ENCODE data around the gene CDC37. TPM values are rescaled to one million over a fixed set of nuclear protein-coding genes. Genes with fewer than 3 reads are reported as not detected.
A peak's percentile ranks its signal among the peaks of the same experiment; 100 is the strongest.
"Not testable (repeated sequence)": the region's sequence is repeated elsewhere in the genome, so short reads cannot be mapped to it uniquely, and the experiment has no call there.

The CDC37 gene
- polyA plus RNA-seq, 12 donors: 109 to 202 (median 123) TPM; not detected in 1

DNA sequence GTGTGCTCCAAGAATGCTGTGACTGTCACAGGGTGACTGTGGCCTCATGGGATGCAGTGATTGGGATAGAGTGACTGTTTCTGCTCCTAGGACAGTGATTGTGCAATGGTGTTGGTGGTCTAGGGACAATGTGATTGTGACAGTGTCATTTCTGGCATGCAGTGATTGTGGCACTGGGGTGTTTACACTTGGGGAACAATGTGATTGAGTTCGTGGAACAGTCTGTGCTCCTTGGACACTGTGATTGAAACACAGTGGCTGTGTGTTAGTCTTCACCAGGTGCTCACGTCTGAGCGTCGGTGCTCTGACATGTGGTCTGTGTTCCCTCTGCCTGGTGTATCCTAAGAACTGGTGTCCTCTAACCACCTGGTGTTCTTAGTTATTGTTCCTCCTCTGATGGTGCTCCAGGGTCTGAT is 18.7 kb upstream of the CDC37 start:
- DNase-seq: no peak

DNA sequence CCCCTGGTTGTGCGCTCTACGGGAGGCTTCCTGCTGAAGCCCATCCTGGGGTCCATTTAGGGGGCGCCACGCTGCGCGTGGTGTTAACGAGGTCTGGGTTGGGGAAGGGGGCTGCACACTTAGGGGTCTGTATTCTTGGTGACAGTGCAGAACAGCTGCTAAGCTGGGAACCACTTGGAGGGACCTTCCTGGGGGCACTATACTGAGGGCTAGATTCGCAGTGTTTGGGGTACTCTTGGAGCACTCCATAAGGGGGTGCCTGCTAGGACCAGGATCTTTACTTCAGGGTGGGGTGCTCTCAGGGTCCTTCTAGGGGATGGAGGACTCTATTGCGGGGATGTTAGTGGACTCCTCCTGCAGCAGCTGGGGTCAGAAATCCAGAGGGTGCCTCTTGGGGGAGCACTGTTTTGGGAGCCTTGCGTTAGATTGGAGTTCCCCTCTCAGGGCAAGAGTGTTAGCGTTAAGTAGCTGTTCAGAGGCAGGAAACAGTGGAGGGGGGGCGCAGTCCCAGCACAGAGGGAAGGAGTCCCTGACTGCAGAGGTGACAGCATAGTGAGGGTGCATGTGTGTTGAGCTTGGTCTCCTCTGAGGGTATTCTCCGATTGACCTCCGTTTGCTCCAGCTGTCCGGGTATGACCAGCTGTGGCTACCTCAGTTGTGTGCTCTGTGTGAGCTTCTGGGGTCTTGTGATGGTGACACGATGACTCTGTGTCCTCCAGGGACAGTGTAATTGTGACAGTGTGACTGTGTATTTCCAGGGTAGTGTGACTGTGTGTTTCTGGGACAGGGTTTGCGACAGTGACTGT is 18.1 kb upstream of the CDC37 start:
- no peak for DNase-seq

DNA sequence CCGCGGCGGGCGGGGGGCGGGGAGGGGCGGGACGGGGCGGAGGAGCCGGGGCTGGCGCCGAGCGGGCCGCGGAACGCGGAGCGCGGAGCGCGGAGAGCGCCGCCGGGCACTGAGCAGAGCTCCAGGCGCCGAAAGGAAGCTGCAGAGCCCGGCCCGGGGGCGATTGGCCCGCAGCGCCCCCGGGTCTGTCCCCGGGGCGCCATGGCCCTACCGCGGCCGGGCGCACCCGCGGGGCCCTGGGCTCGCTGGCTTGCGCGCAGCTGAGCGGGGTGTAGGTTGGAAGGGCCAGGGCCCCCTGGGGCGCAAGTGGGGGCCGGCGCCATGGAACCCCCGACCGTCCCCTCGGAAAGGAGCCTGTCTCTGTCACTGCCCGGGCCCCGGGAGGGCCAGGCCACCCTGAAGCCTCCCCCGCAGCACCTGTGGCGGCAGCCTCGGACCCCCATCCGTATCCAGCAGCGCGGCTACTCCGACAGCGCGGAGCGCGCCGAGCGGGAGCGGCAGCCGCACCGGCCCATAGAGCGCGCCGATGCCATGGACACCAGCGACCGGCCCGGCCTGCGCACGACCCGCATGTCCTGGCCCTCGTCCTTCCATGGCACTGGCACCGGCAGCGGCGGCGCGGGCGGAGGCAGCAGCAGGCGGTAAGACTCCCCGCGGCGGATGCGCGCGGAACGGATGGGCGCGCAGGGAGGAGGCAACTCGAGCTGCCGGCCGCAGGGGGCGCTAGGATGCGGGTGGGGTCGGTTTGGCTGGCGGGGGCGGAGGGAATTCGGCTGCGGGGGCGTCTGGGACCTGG is 17.3 kb upstream of the CDC37 start, which contains the start of gene PDE4A:
PDE4A (plus strand) TSS at position 95 of the 796 bp plus-strand sequence; CDS start at position 322, 227 bp downstream.
- no peak for DNase-seq

DNA sequence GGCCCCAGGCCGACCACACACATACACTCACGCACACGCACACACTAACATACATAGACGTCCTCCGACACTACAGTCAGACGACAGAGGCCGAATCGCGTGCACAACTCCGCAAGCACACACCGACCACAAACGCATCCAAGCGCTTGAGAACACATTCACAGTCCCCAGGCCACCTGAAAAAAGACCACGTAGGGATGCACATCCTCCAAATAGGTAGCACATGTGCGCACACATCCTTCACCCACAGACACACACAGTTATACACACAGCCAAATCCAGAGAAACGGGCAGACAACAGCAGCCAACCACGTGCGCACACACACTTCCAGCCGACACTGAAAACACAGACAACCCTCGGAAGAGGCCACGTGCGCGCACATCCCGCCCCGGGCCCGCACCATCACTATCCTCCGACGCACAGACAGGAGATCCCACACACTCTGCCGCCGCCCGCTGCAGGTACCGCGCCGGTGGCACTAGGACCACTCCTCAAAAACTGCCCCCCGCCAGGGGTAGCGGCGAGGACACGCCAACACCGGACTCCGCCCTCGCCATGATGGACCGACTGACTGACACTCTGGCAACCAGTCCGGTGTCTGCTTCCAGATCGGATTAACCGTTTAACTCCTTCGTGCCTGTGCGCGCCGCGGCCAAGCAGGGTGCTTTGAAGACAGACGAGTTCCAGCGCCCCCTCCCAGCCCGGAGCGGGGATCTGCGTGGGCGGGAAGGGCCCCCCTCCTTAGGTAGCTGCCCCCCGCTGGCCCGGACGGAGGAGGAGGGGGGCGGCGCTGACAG is 16.5 kb upstream of the CDC37 start:
- no peak for DNase-seq

DNA sequence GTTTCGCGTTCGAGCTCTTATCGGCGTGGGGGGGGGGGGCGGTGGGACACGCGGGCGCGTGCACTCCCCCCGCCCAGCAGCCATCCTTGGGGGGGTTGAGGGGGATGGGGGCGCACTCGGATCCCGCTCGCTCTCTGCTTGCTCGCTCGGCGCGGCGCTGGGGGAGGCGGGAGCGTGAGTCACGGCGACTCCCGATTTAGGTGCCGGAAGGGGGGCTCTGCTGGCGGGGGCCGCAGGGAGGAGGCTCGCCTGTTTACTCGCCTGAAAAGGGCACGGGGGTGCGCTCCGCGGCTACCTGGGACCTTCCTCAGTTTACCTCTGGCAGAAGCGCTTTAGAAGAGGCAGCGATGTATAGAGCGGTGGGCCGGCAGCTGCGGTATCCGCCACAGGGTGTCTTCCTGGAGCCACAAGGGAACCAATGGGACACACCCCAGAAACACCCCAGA is 15.9 kb upstream of the CDC37 start:
- DNase-seq: no peak

DNA sequence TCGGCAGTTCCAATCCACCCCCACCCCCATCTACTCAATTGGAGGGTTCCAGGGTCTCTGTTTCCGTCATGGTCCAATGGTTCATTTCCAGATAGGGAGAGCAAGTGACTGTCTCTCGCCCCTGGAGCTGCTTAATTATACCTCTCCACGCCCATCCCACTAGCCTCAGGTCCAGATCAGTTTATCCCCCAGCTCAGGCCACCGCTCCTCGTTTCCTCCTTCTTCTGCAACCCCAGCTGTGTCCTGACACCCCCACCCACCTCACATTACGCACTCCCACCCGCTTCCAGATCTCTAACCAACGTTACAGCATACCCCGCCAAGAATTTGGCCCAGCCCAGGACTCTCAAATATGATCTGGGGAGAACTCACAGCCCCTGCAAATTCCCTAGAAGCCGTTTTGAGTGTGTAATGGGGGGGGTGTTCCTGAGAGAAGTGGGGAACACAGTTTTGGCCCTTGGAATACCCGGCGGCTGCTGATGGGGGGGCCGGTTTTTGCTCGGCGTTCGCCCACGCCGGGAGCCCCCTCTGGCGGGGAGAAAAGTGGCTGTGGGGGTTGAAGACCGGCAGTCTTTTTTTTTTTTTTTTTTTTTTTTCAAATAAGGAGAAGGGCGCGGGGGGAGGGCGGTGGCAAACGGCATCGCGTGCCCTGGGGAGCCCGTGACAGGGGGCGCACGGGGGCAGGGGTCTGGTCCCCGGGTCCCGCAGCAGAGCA is 15.3 kb upstream of the CDC37 start:
- DNase-seq: no peak

DNA sequence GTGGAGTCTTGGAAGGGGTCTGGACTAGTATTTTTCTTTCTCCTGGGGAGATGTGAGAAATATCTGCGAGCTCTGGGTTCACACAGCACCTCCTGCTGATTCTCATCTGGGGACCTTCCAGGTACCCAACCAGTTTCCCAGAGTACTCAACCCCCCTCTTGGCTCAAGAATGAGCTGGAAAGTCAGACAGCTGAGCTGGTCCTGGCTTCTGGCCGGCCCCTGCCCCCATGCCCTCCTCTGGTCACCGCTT is 14.8 kb upstream of the CDC37 start:
- DNase-seq: no peak

DNA sequence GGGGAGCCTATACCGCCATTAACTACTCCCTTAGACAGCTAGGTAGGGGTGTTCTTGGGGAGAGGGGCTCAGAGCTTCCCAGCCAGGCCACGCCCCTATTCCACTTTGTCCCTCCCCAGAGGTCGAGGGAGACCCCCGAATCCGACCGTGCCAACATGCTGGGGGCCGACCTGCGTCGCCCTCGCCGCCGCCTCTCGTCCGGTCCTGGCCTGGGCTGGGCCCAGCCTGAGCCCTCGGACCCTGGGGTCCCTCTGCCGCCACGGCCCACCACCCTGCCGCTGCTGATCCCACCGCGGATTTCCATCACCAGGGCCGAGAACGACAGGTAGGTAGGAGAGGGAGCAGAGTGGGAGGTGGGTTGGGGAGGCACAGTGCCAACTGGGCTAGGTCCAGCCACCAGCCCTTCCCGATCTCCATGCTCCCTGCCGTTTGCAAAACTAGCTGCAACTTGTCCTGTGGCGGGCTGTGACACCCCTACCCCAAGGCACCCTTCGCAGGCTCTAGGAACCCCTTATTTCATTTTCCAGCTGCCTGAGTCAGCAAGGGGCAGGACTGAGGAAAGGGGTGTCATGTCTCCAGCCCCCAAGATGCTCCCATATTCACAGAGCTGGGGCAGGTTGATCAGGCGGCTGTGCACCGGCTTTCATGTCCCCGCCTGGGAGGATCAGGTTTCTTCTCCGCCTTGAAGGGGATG is 14.3 kb upstream of the CDC37 start:
- DNase-seq: no peak

DNA sequence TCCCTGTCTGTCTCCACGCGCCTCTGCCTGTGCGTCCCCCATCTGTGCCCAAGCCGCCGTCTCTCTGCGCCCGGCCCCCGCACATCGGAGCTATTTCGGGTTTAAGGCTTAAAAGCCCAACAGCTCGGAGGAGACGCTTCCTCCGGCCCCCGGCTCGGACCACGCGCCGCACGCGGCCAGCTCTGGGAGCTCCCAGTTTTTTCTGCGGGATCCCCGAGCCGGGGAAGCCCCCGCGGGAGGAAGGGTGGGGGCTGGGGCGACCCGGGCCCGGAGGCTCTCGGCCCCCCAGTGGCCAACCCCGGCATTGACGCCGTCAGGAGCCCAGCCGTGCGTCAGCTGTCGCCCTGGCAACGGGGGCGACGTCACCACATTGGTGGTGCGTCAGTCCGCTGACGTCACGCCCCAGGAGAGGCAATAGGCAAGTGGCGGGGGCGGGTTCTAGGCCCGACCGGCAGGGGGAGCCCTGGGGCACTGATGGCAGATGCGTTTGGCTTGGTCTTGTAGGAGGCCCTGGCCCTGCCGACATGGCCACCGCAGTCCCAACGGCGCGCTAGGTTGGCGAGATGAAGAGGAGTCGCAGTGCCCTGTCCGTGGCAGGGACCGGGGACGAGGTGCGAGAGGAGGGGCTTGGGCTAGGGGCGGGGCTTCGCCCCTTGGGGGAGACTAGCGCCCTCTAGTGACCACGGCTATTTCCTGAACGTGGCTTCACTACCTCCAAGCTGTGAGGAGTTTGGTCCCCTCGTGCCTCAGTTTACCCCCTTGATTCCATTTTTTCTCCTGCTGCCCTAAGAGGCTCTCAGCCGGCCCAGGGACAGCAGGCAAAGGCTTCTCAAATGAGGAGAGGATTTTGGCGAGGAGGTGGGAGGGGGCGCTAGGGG is 13.3 kb upstream of the CDC37 start:
- peak; percentile 73 for DNase-seq

DNA sequence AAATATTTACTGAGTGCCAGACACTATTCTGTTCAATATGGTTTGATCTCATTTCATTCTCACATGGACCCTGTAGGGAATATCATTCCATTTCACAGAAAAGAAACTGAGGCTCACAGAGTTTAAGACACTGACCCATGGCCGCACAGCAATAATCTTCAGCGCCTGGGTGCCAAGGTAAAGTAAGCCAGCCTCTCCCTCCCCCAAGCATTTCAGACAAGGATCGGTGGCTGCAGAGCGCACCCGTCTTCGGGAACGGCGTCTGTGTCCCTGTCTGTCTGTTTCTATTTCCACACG is 12.7 kb upstream of the CDC37 start:
- DNase-seq: no peak

DNA sequence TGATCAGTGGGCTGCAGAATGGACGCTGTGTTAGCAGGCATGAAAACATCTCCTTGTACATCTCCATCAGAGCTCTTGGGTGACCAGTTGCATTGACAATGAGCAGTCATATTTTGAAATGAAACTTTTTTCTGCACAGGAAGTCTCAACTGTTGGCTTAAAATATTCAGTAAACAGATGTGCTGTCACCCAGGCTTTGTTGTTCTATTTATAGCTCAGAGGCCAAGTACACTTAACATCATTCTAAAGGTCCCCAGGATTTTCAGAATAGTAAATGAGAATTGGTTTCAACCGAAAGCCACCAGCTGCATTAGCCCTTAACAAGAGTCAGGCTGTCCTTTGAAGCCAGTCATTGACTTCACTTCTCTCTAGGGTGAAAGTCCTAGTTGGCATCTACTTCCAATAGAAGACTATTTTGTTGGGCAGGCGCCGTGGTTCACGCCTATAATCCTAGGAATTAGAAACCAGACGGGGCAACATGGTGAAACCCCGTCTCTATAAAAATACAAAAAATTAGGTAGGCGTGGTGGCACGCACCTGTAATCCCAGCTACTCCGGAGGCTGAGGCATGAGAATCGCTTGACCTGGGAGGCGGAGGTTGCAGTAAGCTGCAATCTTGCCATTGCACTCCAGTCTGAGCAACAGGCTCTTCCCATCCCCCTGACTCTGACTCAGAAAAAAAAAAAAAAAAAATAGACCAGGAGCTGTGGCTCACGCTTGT is 9.1 kb upstream of the CDC37 start:
- DNase-seq: no peak

DNA sequence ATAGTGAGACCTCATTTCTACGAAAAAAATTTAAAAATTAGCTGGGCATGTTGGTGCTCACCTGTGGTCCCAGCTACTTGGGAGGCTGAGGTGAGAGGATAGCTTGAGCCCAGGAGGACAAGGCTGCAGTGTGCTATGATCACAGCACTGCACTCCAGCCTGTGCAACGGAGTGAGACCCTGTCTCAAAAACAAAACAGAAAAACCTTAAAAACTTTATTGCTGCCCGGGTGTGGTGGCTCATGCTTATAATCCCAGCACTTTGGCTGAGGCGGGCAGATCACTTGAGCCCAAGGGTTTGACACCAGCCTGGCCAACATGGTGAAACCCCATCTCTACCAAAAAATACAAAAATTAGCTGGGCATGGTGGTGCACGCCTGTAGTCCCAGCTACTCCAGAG is 7.9 kb upstream of the CDC37 start:
- not testable (repeated sequence) for DNase-seq

DNA sequence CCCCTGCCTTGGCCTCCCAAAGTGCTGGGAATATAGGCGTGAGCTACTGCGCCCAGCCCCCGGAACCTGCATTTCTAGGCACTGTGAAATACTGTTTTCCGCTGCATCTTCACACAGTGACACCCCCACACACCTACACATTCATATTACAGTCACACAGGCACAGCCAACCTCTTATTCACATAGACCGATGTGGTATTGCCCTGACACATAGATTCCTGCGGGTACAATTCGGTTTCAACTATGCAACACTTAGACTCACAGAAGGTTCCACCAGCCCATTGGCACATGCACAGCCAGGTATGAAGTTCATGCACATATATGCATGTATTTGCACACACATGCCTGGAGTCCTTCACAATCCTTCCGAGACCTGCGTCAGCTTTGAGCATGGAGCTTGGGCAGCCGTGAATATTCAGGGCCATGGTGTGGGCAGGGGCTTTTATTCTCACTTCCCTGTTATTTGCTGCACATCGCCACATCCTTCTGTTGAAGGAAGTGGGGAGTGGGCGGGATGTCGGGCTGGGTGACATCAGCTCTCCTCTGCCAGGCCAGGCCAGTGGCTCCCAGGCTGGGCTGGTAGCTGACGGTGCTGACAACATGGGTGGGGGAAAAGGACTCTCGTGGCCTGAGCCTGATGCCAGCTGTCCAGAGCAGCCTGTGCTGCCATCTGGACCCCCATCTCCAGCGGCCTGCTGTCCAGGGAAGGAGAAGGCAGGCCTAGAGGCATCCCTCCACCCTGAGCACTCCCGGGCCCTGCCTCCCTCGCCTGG is 5.4 kb upstream of the CDC37 start:
- DNase-seq: no peak

DNA sequence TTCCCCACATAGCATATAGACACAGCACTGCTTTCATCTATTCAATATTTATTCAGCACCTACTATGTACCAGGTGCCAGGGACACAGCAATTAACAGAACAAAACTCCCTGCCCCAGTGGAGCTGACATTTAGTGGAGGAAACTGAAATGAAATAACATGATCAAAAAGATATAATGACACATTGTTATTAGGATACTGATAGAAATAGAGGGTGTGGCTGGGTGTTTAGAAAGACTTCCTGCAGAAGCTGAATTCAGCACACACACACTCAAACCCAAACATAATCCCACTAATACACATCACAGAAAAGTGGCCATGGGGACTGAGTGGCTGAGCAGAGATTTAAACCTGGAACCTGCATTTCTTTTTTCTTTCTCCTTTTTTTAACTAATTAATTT is 3.8 kb upstream of the CDC37 start:
- no peak for DNase-seq

DNA sequence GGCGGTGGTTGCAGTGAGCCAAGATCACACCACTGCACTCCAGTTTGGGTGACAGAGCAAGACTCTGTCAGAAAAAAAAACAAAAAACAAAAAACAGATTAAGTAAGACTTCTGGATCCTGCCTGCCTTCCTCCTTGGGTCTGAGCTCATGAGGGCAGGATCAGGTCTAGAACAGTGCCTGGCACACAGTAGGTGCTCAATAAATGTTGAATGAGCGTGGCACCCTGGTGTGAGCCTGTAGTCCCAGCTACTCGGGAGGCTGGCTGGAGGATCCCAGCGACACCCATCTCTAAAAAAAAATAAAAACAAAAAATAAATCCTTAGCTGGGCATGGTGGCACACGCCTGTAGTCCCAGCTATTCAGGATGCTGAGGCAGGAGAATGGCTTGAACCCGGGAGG is 2.8 kb upstream of the CDC37 start:
- no peak for DNase-seq

DNA sequence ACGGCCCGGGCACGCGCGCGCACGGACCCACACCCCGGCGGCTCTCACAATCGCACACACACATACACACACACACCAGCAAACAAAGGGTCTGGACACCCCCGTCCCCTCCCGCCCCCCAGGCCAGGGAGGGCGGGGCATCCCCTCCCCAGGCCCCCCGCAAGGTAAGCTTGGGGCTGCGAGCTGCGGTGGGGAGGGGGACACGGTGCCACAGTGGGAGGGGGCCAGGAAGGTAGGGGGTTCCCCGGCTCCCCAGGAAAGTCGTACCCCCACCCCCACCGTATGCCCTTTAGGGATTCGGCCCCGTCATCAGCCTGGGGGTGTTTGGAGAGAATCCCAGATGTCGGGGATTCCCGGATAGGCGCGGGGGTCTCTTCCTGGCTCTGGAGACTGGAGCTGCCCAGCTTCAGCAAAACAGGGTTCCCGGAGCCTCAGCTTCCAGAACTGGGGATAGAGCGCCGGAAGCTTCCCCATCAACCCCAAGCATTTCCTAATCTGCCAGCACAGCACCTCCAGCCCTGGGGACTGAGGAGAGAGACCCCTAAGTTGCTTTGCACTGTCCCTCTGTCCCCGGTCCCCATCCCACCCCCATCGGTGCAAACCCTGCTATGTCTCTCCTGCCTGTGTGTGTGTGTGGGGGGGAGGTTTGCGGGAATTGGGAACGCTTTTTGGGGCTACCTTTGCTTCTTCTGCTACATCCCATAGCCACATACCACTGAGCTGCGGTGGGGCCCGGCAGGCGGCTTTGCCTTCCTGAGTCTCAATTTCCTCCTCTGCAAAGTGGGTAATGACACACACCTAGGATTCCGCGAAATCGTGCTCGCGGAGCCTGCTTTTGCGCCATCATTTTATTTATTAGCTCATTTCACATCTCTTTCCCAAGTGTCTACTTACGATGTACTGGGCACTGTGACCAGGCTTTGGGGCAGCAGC is 1.8 kb upstream of the CDC37 start:
- no peak for DNase-seq

DNA sequence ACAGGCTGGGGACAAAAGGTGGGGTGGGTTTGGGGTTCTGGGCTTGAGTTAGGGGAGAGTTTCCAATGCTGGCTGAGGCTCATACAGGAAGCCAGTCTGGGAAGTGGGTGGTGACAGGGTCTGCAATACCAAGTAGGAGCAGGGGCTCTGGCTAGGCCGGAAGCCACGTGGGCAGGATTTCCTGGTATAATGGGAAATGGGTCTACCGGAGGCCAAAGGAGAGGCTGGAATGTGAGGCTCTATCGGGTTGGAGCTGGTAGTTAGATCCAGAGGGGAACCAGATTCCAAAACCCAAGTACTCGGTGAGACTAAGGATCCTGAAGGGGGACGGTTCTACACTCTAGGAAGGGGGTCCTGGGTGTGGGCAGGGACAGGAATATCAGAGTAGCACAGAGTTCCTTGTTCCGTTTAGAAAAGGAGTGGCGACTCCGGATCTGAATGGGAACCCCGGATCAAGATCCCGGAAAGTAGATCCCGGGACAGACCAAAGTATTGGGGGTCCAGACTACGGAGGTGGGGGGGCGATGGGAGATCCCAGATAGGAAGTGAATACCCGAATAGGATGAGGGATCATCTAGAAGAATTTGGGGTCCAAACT is 802 bp downstream of the CDC37 start:
- no peak for DNase-seq
